GM12878 (cell line): ENCODE data around the gene RIC1. TPM values are rescaled to one million over a fixed set of nuclear protein-coding genes. Genes with fewer than 3 reads are reported as not detected.

Experiments used
- ATAC-seq: fragments of 200-7000 bp; cut with Tn5 transposase; 3 replicates; pipeline ENCODE4 v1.9.1; 2020; ENCODE audit warnings: mild to moderate bottlenecking, moderate library complexity
- BruUV-seq: library from RNA; stranded (reverse); fragments of 400-500 nt; replicated peaks from 2 replicates; lab custom pipeline; 2021; lab: Mats Ljungman, UMichigan
- CTCF ChIA-PET: fragments of 300-600 bp; sonication (Branson Sonifier 250); formaldehyde crosslinking; extraction: SDS; loops from one replicate; lab custom pipeline; 2021; ENCODE audit warnings: inconsistent platforms; lab: Yijun Ruan, JAX
- POLR2A ChIA-PET: fragments of 350-600 bp; formaldehyde crosslinking; extraction: SDS; loops from one replicate; lab custom pipeline; 2021; ENCODE audit warnings: inconsistent platforms; lab: Charles Lee
- RAD21 ChIA-PET: fragments of 300-600 bp; sonication (Branson Sonifier 250); formaldehyde crosslinking; loops from one replicate; lab custom pipeline; 2023; ENCODE audit warnings: antibody characterized with exemption; ENCODE audit not compliant: unreplicated experiment; lab: Charles Lee
- SMC1A ChIA-PET: fragments of 300-600 bp; sonication (Branson Sonifier 250); formaldehyde crosslinking; loops from one replicate; lab custom pipeline; 2023; ENCODE audit not compliant: unreplicated experiment, uncharacterized antibody; lab: Charles Lee
- DNase-seq: peaks from one replicate; pipeline ENCODE4 v3.0.0-alpha.2; 2011; ENCODE audit warnings: low read depth, low spot score
- FAIRE-seq: peaks from 3 replicates; lab custom pipeline; 2011; peaks lifted over from hg19 to GRCh38; lab: Jason Lieb, UNC
- H2AFZ ChIP-seq: 2 replicates; pipeline ENCODE4 v1.6.0; 2011; ENCODE audit warnings: low read depth, low read length, control low read depth; ENCODE audit not compliant: control insufficient read depth
- H3K27ac ChIP-seq: 2 replicates; pipeline ENCODE4 v1.5.1; 2011; ENCODE audit warnings: control low read depth; ENCODE audit not compliant: control insufficient read depth, insufficient read depth
- H3K27me3 ChIP-seq, 2 experiments: replicated peaks in 1 of 2; 2 replicates each; pipeline versions ENCODE4 v1.6.0 to v1.6.1; 2011; ENCODE audit warnings: low read length in 1 of 2; ENCODE audit not compliant: control insufficient read depth in 2 of 2, insufficient read depth in 2 of 2
- H3K36me3 ChIP-seq, 2 experiments: 2 replicates each; pipeline ENCODE4 v1.5.1; 2011; ENCODE audit warnings: low read length in 1 of 2; ENCODE audit not compliant: control insufficient read depth in 2 of 2, insufficient read depth in 2 of 2
- H3K4me1 ChIP-seq: 2 replicates; pipeline ENCODE4 v1.6.1; 2011; ENCODE audit warnings: mild to moderate bottlenecking, low read length, moderate library complexity, mixed read lengths; ENCODE audit not compliant: control insufficient read depth, insufficient read depth
- H3K4me2 ChIP-seq: 2 replicates; pipeline ENCODE4 v1.6.0; 2011; ENCODE audit warnings: control low read depth; ENCODE audit not compliant: control insufficient read depth, insufficient read depth
- H3K4me3 ChIP-seq: fragments of 200-600 bp; sonication (generic); 2 replicates; pipeline ENCODE4 v1.5.1; 2016
- H3K79me2 ChIP-seq: 2 replicates; pipeline ENCODE4 v1.6.0; 2011; ENCODE audit warnings: low read length; ENCODE audit not compliant: control insufficient read depth, insufficient read depth
- H3K9ac ChIP-seq: 2 replicates; pipeline ENCODE4 v1.8.0; 2011; ENCODE audit warnings: low read length, control low read depth, mixed read lengths; ENCODE audit not compliant: control insufficient read depth, insufficient read depth
- H3K9me3 ChIP-seq: replicated peaks from 3 replicates; pipeline ENCODE4 v1.5.1; 2011; ENCODE audit warnings: mild to moderate bottlenecking, low read length; ENCODE audit not compliant: control insufficient read depth, insufficient read depth
- H4K20me1 ChIP-seq: 2 replicates; pipeline ENCODE4 v1.6.0; 2011; ENCODE audit not compliant: control insufficient read depth, insufficient read depth
- ASH2L ChIP-seq: fragments of 300-600, 200-600 bp; sonication (generic); IDR thresholded peaks from 2 replicates; pipeline ENCODE4 v1.6.1; 2017; ENCODE audit warnings: low read depth, mild to moderate bottlenecking, borderline replicate concordance
- CHD1 ChIP-seq: IDR thresholded peaks from 2 replicates; pipeline ENCODE4 v1.6.1; 2012; ENCODE audit warnings: low read depth, low read length, improper control_type of control experiment
- EZH2 ChIP-seq: IDR thresholded peaks from 2 replicates; pipeline ENCODE4 v1.6.1; 2012; ENCODE audit warnings: low read depth, mild to moderate bottlenecking, control low read depth, inconsistent platforms, low read length, borderline replicate concordance; ENCODE audit not compliant: control insufficient read depth
- HDGF ChIP-seq: fragments of 450-650 bp; IDR thresholded peaks from 2 replicates; pipeline ENCODE4 v1.6.1; 2016; ENCODE audit warnings: antibody characterized with exemption
- KAT2A ChIP-seq: conservative IDR thresholded peaks from 2 replicates; pipeline ENCODE4 v1.6.1; 2011; ENCODE audit warnings: low read depth, low read length; ENCODE audit not compliant: control insufficient read depth
- PML ChIP-seq: IDR thresholded peaks from 2 replicates; pipeline ENCODE4 v1.6.1; 2012; ENCODE audit warnings: low read length, inconsistent platforms
- RFX5 ChIP-seq: IDR thresholded peaks from 2 replicates; pipeline ENCODE4 v1.6.1; 2011; ENCODE audit warnings: low read depth, low read length, improper control_type of control experiment
- RUNX3 ChIP-seq: IDR thresholded peaks from 2 replicates; pipeline ENCODE4 v1.6.1; 2012; ENCODE audit warnings: low read length, inconsistent platforms
- SMAD1 ChIP-seq: fragments of 450-650 bp; IDR thresholded peaks from 2 replicates; pipeline ENCODE4 v1.6.1; 2018; ENCODE audit warnings: mild to moderate bottlenecking, low read depth; ENCODE audit not compliant: partially characterized antibody
- ZNF274 ChIP-seq: IDR thresholded peaks from one replicate; pipeline ENCODE4 v1.8.0; 2011; ENCODE audit not compliant: insufficient read length, insufficient read depth
- WGBS: methylation state at CpG from one replicate; pipeline ENCODE4 v1.1.6; 2016; ENCODE audit warnings: low lambda C conversion rate; ENCODE audit not compliant: insufficient replicate concordance, insufficient coverage; ENCODE audit errors: missing lambda C conversion rate; 5-methylcytosine and 5-hydroxymethylcytosine counted together
- in situ Hi-C: fragments of 300-500 bp; cut with MboI; formaldehyde crosslinking; loops from 9 replicates; pipeline ENCODE4 v1.14.3; 2018; ENCODE audit warnings: mixed read lengths
- intact Hi-C: fragments of 100-400 bp; cut with micrococcal nuclease; formaldehyde crosslinking; loops from one replicate; pipeline ENCODE4 v1.14.2; 2022; ENCODE audit not compliant: unreplicated experiment
- polyA plus RNA-seq, 11 experiments: library from polyadenylated mRNA; depleted of rRNA in 4 of 11; unstranded in 6 of 11; stranded (reverse) in 5 of 11; fragments of >200 nt; fragmentation: Nextera tagmentation in 4 of 11; fragmentation: Illumina TruSeq in 1 of 11; extraction: Ambion mirVana in 4 of 11; extraction: Trizol in 1 of 11; gene quantifications; 1 replicate in 1 of 11; 2 replicates in 10 of 11; pipeline versions ENCODE4 v1.2.1 to v1.2.3, GENCODE V29; 2011 to 2016; ENCODE audit warnings: inconsistent platforms in 2 of 11, missing spikeins in 2 of 11, low read depth in 1 of 11
- total RNA-seq, 4 experiments: library from RNA; depleted of rRNA in 3 of 4; stranded (reverse); fragments of >200 nt in 3 of 4; fragmentation: Illumina TruSeq in 1 of 4; extraction: Trizol in 1 of 4; gene quantifications; 2 replicates each; pipeline versions ENCODE4 v1.2.1 to v1.2.3, GENCODE V29; 2013 to 2021
- TF ChIP-seq, protein P1 (sequence below): fragments of 450-650 bp; IDR thresholded peaks from 2 replicates; pipeline ENCODE4 v1.6.1; 2018; ENCODE audit warnings: borderline replicate concordance, mild to moderate bottlenecking; ENCODE audit not compliant: partially characterized antibody

Gene RIC1
- total and polyA plus RNA-seq, 10 of the 15 experiments (the other 5 are each of a cell fraction or from before 2014, with no cell fraction given) = 6.2 to 59.8 (median 33.3) TPM

DNA sequence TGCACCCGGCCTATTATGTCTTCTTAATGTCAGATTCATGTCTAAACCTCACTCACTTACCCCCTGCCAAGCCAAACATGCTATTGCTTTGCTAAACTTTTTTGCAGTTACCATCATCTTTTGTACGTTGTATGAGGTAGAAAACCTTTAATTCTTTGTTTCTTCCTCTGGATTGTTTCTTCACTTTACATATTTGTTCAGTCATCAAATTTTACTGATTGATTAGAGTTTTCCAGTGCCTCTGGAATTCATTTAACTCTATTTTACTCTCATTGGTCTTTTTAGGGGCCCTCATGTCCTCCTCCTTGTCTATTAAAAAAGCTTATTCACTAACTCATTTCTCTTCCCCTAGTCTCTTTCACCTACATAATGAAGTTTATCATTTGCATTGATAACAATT is 67.0 kb downstream of the RIC1 start:
- ChIA-PET SMC1A (no interaction called here), POLR2A (interaction anchor here (0.7 to 1.3 kb wide), 4 partner anchors 17 to 67 kb away, joined by 3 to 4 read pairs (median 4); no protein-coding TSS in a partner anchor), RAD21 (interaction anchor here (1.7 kb wide), 1 partner anchor 68 kb away, joined by 4 read pairs; the partner anchor contains the start of gene RIC1), CTCF (interaction anchor here (1.8 kb wide), 1 partner anchor 74 kb away, joined by 4 read pairs; no protein-coding TSS in a partner anchor)
- H3K4me1 ChIP-seq = peaks cover 2% of the 10 kb centered on the region; the same call in 1 of the 2 replicates
- no peak overlapping the region for H3K9ac ChIP-seq
- peaks cover 27% of the 10 kb centered on the region for H3K79me2 ChIP-seq
- no peak for ATAC-seq
- no peak for DNase-seq
- H3K4me3 ChIP-seq = no peak overlapping the region
- FAIRE-seq = no peak
- H3K27me3 ChIP-seq = no peaks in the 10 kb centered on the region
- 96% methylated on average over 2 of the region's 2 CpGs for WGBS
- H3K36me3 ChIP-seq = peaks cover 0 to 1% of the 10 kb centered on the region in 2 experiments; a peak in 2 of 4 replicates
- no peaks in the 10 kb centered on the region for H3K9me3 ChIP-seq
- H2AFZ ChIP-seq = no peak overlapping the region
- TF ChIP-seq HDGF = no peak
- TF ChIP-seq RUNX3 = no peak
- TF ChIP-seq KAT2A = no peak
- TF ChIP-seq ZNF274 = no peak
- no peak for TF ChIP-seq ASH2L
- TF ChIP-seq EZH2 = no peak
- no peak for TF ChIP-seq CHD1
- TF ChIP-seq RFX5 = no peak
- TF ChIP-seq PML = no peak
- TF ChIP-seq, protein P1, sequence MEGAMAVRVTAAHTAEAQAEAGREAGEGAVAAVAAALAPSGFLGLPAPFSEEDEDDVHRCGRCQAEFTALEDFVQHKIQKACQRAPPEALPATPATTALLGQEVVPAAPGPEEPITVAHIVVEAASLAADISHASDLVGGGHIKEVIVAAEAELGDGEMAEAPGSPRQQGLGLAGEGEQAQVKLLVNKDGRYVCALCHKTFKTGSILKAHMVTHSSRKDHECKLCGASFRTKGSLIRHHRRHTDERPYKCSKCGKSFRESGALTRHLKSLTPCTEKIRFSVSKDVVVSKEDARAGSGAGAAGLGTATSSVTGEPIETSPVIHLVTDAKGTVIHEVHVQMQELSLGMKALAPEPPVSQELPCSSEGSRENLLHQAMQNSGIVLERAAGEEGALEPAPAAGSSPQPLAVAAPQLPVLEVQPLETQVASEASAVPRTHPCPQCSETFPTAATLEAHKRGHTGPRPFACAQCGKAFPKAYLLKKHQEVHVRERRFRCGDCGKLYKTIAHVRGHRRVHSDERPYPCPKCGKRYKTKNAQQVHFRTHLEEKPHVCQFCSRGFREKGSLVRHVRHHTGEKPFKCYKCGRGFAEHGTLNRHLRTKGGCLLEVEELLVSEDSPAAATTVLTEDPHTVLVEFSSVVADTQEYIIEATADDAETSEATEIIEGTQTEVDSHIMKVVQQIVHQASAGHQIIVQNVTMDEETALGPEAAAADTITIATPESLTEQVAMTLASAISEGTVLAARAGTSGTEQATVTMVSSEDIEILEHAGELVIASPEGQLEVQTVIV = no peak
- TF ChIP-seq SMAD1 = no peak
- H3K27ac ChIP-seq = no peak overlapping the region
- no TSS peak for BruUV-seq
- no peak overlapping the region for H3K4me2 ChIP-seq
- H4K20me1 ChIP-seq = no peaks in the 10 kb centered on the region
- intact Hi-C loops (loop anchor here (5.0 kb wide), 1 partner anchor 64 kb away; no protein-coding TSS in a partner anchor), in situ Hi-C loops (no loop called here)
